Hematopoietic multipotent progenitor cell (in vitro differentiated cells): ENCODE data around the gene NBAS. TPM values are rescaled to one million over a fixed set of nuclear protein-coding genes. Genes with fewer than 3 reads are reported as not detected.

Experiments
- DNase-seq, 3 donors: peaks; one replicate each; pipeline ENCODE4 v3.0.0-alpha.2; 2011 to 2015; ENCODE audit warnings: low read depth in 2 of 3, low spot score in 2 of 3
- total RNA-seq: library from RNA; depleted of rRNA; stranded (reverse); fragments of >200 nt; gene quantifications from one replicate; pipeline ENCODE4 v1.2.3, GENCODE V29; 2012

Gene NBAS
- total RNA-seq, 1 donor: 56.3 TPM

- no peak for DNase-seq
Measured at GRCh38 chr2:15378148-15378908, 182.8 kb downstream of the NBAS start.

- no peak for DNase-seq
Measured at GRCh38 chr2:15377202-15377601, 183.9 kb downstream of the NBAS start.

GRCh38 chr2:15372019-15372418, 189.1 kb downstream of the NBAS start:
- no peak for DNase-seq

- DNase-seq: no peak
Measured at GRCh38 chr2:15369129-15369528, 192.0 kb downstream of the NBAS start.

GRCh38 chr2:15367715-15368114, 193.4 kb downstream of the NBAS start:
- DNase-seq: no peak

- DNase-seq: no peak
Measured at GRCh38 chr2:15367205-15367604, 193.9 kb downstream of the NBAS start.

GRCh38 chr2:15365411-15365810, 195.7 kb downstream of the NBAS start:
- no peak for DNase-seq

GRCh38 chr2:15364561-15364960, 196.6 kb downstream of the NBAS start:
- no peak for DNase-seq

- DNase-seq: no peak
Measured at GRCh38 chr2:15363734-15364133, 197.4 kb downstream of the NBAS start.

GRCh38 chr2:15363142-15363541, 198.0 kb downstream of the NBAS start:
- no peak for DNase-seq

GRCh38 chr2:15359716-15360531, 201.2 kb downstream of the NBAS start:
- DNase-seq: no peak

- no peak for DNase-seq
Measured at GRCh38 chr2:15357922-15358321, 203.2 kb downstream of the NBAS start.

- no peak for DNase-seq
Measured at GRCh38 chr2:15357186-15357585, 203.9 kb downstream of the NBAS start.

- no peak for DNase-seq
Measured at GRCh38 chr2:15355386-15355785, 205.7 kb downstream of the NBAS start.

GRCh38 chr2:15354596-15355366, 206.4 kb downstream of the NBAS start:
- no peak for DNase-seq

GRCh38 chr2:15352363-15352762, 208.8 kb downstream of the NBAS start:
- DNase-seq: no peak

GRCh38 chr2:15348636-15349035, 212.5 kb downstream of the NBAS start:
- DNase-seq: no peak

- no peak for DNase-seq
Measured at GRCh38 chr2:15348045-15348444, 213.1 kb downstream of the NBAS start.

- DNase-seq: no peak
Measured at GRCh38 chr2:15346624-15347023, 214.5 kb downstream of the NBAS start.

GRCh38 chr2:15337996-15338666, 223.0 kb downstream of the NBAS start:
- no peak for DNase-seq
